GM12875 (cell line): Measurements from ENCODE around the gene FRAS1.
"Not testable (repeated sequence)": the region's sequence is repeated elsewhere in the genome, so short reads cannot be mapped to it uniquely, and the experiment has no call there.

Experiments
- H3K4me3 ChIP-seq: one replicate; pipeline ENCODE4 v1.5.1; 2011; ENCODE audit warnings: low read depth, low read length, control low read depth
- TF ChIP-seq, protein P1 (sequence below): IDR thresholded peaks from 2 replicates; pipeline ENCODE4 v1.5.1; 2011; ENCODE audit warnings: low read depth, mild to moderate bottlenecking, control low read depth, inconsistent platforms, low read length, moderate library complexity, borderline replicate concordance; ENCODE audit not compliant: insufficient read depth

The FRAS1 gene

GRCh38 chr4:78247536-78248285 is 190.6 kb downstream of the FRAS1 start:
- TF ChIP-seq, protein P1, sequence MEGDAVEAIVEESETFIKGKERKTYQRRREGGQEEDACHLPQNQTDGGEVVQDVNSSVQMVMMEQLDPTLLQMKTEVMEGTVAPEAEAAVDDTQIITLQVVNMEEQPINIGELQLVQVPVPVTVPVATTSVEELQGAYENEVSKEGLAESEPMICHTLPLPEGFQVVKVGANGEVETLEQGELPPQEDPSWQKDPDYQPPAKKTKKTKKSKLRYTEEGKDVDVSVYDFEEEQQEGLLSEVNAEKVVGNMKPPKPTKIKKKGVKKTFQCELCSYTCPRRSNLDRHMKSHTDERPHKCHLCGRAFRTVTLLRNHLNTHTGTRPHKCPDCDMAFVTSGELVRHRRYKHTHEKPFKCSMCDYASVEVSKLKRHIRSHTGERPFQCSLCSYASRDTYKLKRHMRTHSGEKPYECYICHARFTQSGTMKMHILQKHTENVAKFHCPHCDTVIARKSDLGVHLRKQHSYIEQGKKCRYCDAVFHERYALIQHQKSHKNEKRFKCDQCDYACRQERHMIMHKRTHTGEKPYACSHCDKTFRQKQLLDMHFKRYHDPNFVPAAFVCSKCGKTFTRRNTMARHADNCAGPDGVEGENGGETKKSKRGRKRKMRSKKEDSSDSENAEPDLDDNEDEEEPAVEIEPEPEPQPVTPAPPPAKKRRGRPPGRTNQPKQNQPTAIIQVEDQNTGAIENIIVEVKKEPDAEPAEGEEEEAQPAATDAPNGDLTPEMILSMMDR = no peak
- no peak overlapping the region for H3K4me3 ChIP-seq

- H3K4me3 ChIP-seq = no peak overlapping the region
- TF ChIP-seq, protein P1 = no peak
These were observed 193.4 kb downstream of the FRAS1 start for GRCh38 chr4:78250500-78250899.

GRCh38 chr4:78252773-78253172 is 195.7 kb downstream of the FRAS1 start:
- H3K4me3 ChIP-seq = not testable (repeated sequence)

GRCh38 chr4:78254893-78255292 is 197.8 kb downstream of the FRAS1 start:
- H3K4me3 ChIP-seq = no peak overlapping the region
- TF ChIP-seq, protein P1 = no peak

DNA sequence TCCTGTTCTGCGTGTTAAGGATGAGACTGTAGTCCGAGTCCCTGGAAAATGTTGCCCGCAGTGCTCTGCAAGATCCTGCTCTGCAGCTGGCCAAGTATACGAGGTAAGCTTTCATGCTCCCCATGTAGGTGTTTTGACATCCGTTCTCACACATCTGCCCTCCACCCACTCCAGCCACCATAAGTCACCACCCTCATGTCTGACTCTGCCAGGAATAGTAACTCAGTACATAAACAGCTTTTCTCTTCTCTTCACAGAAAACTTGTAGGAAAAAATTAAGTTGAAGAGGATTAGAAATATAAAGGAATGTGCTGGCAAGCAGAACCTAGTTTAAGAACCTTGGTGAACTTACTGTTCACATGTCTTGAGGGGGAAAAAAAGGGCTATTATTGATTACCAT is 207.9 kb downstream of the FRAS1 start:
- TF ChIP-seq, protein P1 = no peak
- H3K4me3 ChIP-seq = no peak overlapping the region

DNA sequence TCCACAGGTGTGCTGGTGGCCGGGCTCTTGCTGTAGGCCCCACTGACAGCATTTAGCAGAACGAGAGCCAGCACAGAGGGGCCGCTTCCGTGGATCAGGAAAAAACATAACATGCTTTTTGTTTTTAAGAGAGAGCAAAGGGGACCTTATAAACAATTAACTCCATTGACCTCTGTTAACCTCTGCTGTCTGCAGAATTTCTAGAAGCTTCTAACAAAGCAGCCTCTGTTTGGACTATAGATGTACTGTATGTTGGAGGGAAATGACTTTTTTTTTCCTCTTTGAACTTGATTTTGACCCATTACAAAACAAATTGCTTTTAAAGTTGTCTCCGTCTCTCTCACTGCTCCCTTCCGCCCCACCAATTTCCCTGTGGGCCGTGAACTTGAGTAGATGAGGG is 210.7 kb downstream of the FRAS1 start:
- H3K4me3 ChIP-seq = no peak overlapping the region
- TF ChIP-seq, protein P1 = no peak

- TF ChIP-seq, protein P1 = no peak
- H3K4me3 ChIP-seq = no peak overlapping the region
These were observed 211.5 kb downstream of the FRAS1 start for GRCh38 chr4:78268597-78268996.

- H3K4me3 ChIP-seq = not testable (repeated sequence)
These were observed 218.3 kb downstream of the FRAS1 start for GRCh38 chr4:78275450-78275849.
